Measurements from ENCODE around the gene ADD3.

Gene ADD3

GRCh38 chr10:109992485-109992884, 15.3 kb upstream of the ADD3 start:
- Mint-ChIP-seq H3K27ac (no peak overlapping the region), H3K27me3 (no peaks in the 10 kb centered on the region), H3K4me3 (no peak overlapping the region), H3K4me1 (peaks cover 5% of the 10 kb centered on the region), H3K9me3 (no peaks in the 10 kb centered on the region)
- DNase-seq (no peak), ATAC-seq (no peak)

- Mint-ChIP-seq H3K27me3 (no peaks in the 10 kb centered on the region), H3K4me3 (no peak overlapping the region), H3K27ac (no peak overlapping the region), H3K4me1 (peaks cover 12% of the 10 kb centered on the region), H3K9me3 (peaks cover 0 to 5% of the 10 kb centered on the region in 2 donors)
- ATAC-seq, result no peak
- no peak for DNase-seq
These were observed 14.0 kb upstream of the ADD3 start for GRCh38 chr10:109993551-109994330.

- DNase-seq (no peak), ATAC-seq (no peak)
- peaks cover 18% of the 10 kb centered on the region for H3K4me1 Mint-ChIP-seq
- H3K27ac Mint-ChIP-seq, result no peak overlapping the region
- no peak overlapping the region for H3K4me3 Mint-ChIP-seq
- H3K9me3 Mint-ChIP-seq, result peaks cover 0 to 5% of the 10 kb centered on the region in 2 donors
- H3K27me3 Mint-ChIP-seq, result no peaks in the 10 kb centered on the region
These were observed 12.8 kb upstream of the ADD3 start for GRCh38 chr10:109994711-109995577.

GRCh38 chr10:109995595-109995994, 12.2 kb upstream of the ADD3 start:
- DNase-seq (no peak), ATAC-seq (no peak)
- no peaks in the 10 kb centered on the region for H3K27me3 Mint-ChIP-seq
- no peak overlapping the region for H3K4me3 Mint-ChIP-seq
- peaks cover 0 to 5% of the 10 kb centered on the region in 2 donors for H3K9me3 Mint-ChIP-seq
- no peak overlapping the region for H3K27ac Mint-ChIP-seq
- peaks cover 18% of the 10 kb centered on the region for H3K4me1 Mint-ChIP-seq

GRCh38 chr10:109996225-109996624, 11.6 kb upstream of the ADD3 start:
- Mint-ChIP-seq H3K27me3 (no peaks in the 10 kb centered on the region), H3K4me1 (peaks cover 18% of the 10 kb centered on the region), H3K27ac (no peak overlapping the region), H3K4me3 (no peak overlapping the region), H3K9me3 (peaks cover 0 to 5% of the 10 kb centered on the region in 2 donors)
- ATAC-seq (no peak), DNase-seq (no peak)

GRCh38 chr10:109996766-109997171, 11.0 kb upstream of the ADD3 start:
- Mint-ChIP-seq H3K4me3 (no peak overlapping the region), H3K9me3 (peaks cover 0 to 5% of the 10 kb centered on the region in 2 donors), H3K4me1 (peaks cover 18% of the 10 kb centered on the region), H3K27ac (no peak overlapping the region), H3K27me3 (no peaks in the 10 kb centered on the region)
- no peak for ATAC-seq
- no peak for DNase-seq

GRCh38 chr10:109997233-109997632, 10.6 kb upstream of the ADD3 start:
- DNase-seq, result no peak
- H3K27me3 Mint-ChIP-seq, result no peaks in the 10 kb centered on the region
- no peak for ATAC-seq
- H3K4me3 Mint-ChIP-seq, result no peak overlapping the region
- no peak overlapping the region for H3K27ac Mint-ChIP-seq
- H3K4me1 Mint-ChIP-seq, result peaks cover 18% of the 10 kb centered on the region
- peaks cover 0 to 5% of the 10 kb centered on the region in 2 donors for H3K9me3 Mint-ChIP-seq

- H3K4me1 Mint-ChIP-seq, result peaks cover 20% of the 10 kb centered on the region
- DNase-seq (no peak), ATAC-seq (no peak)
- peaks cover 0 to 5% of the 10 kb centered on the region in 2 donors for H3K9me3 Mint-ChIP-seq
- H3K27ac Mint-ChIP-seq, result peak overlapping the region in 1 of 2 donors; percentile 15
- H3K4me3 Mint-ChIP-seq, result no peak overlapping the region
- H3K27me3 Mint-ChIP-seq, result no peaks in the 10 kb centered on the region
These were observed 9.3 kb upstream of the ADD3 start for GRCh38 chr10:109998513-109998912.

GRCh38 chr10:110002801-110003523, 4.8 kb upstream of the ADD3 start:
- H3K4me1 Mint-ChIP-seq, result peaks cover 19% of the 10 kb centered on the region
- no peak for DNase-seq
- H3K9me3 Mint-ChIP-seq, result peaks cover 0 to 5% of the 10 kb centered on the region in 2 donors
- no peak for ATAC-seq
- no peak overlapping the region for H3K27ac Mint-ChIP-seq
- H3K4me3 Mint-ChIP-seq, result no peak overlapping the region
- H3K27me3 Mint-ChIP-seq, result no peaks in the 10 kb centered on the region

GRCh38 chr10:110003524-110003885, 4.3 kb upstream of the ADD3 start:
- ATAC-seq (no peak), DNase-seq (no peak)
- Mint-ChIP-seq H3K9me3 (no peaks in the 10 kb centered on the region), H3K27ac (no peak overlapping the region), H3K4me1 (peaks cover 15% of the 10 kb centered on the region), H3K4me3 (no peak overlapping the region), H3K27me3 (no peaks in the 10 kb centered on the region)

- Mint-ChIP-seq H3K27ac (no peak overlapping the region), H3K4me3 (no peak overlapping the region), H3K9me3 (no peaks in the 10 kb centered on the region), H3K27me3 (no peaks in the 10 kb centered on the region), H3K4me1 (peaks cover 28% of the 10 kb centered on the region)
- no peak for DNase-seq
- no peak for ATAC-seq
These were observed 2.1 kb upstream of the ADD3 start for GRCh38 chr10:110005719-110006118.

- ATAC-seq (no peak), DNase-seq (peak in 1 of 2 donors; percentile 12)
- Mint-ChIP-seq H3K9me3 (no peaks in the 10 kb centered on the region), H3K4me1 (peaks cover 33% of the 10 kb centered on the region), H3K4me3 (no peak overlapping the region), H3K27ac (no peak overlapping the region), H3K27me3 (no peaks in the 10 kb centered on the region)
These were observed 1.2 kb upstream of the ADD3 start for GRCh38 chr10:110006358-110007160.

- ATAC-seq, result peak; percentile 37
- H3K27me3 Mint-ChIP-seq, result no peaks in the 10 kb centered on the region
- H3K27ac Mint-ChIP-seq, result peak overlapping the region; percentile 53 to 80
- H3K4me3 Mint-ChIP-seq, result no peak overlapping the region
- DNase-seq, result no peak
- H3K9me3 Mint-ChIP-seq, result no peaks in the 10 kb centered on the region
- H3K4me1 Mint-ChIP-seq, result peaks cover 40% of the 10 kb centered on the region
These were observed 553 bp upstream of the ADD3 start for GRCh38 chr10:110007161-110007700.

- ATAC-seq (peak; percentile 24), DNase-seq (peak; percentile 42 to 47)
- Mint-ChIP-seq H3K4me1 (peaks cover 51% of the 10 kb centered on the region), H3K27me3 (no peaks in the 10 kb centered on the region), H3K9me3 (no peaks in the 10 kb centered on the region), H3K4me3 (no peak overlapping the region), H3K27ac (peak overlapping the region; percentile 94 to 99)
These were observed 945 bp downstream of the ADD3 start for GRCh38 chr10:110008518-110009339.

Measured in stimulated activated naive CD8-positive, alpha-beta T cell treated with anti-CD3 and anti-CD28 coated beads, Interleukin-15, amount 100 ng/mL, for 72 hours (primary cell).